Keratinocyte (primary cell): ENCODE measurements around the gene NEK9. TPM values are rescaled to one million over a fixed set of nuclear protein-coding genes. Genes with fewer than 3 reads are reported as not detected.

Source experiments
- DNase-seq: peaks from one replicate; pipeline ENCODE4 v3.0.0-alpha.2; 2011; ENCODE audit warnings: low read depth, missing footprints, low spot score
- FAIRE-seq: peaks from 2 replicates; lab custom pipeline; 2011; peaks lifted over from hg19 to GRCh38; lab: Jason Lieb, UNC
- H2AFZ ChIP-seq: 2 replicates; pipeline ENCODE4 v1.6.0; 2012; ENCODE audit warnings: low read length, control low read depth, inconsistent platforms; ENCODE audit not compliant: control insufficient read depth
- H3K27ac ChIP-seq: 2 replicates; pipeline ENCODE4 v1.5.1; 2011; ENCODE audit warnings: low read length; ENCODE audit not compliant: control insufficient read depth, insufficient read depth
- H3K27me3 ChIP-seq: 3 replicates; pipeline ENCODE4 v1.6.0; 2011; ENCODE audit warnings: low read length; ENCODE audit not compliant: control insufficient read depth, insufficient read depth; ENCODE audit errors: extremely low read depth
- H3K36me3 ChIP-seq, 2 experiments: 2 replicates in 1 of 2; 3 replicates in 1 of 2; pipeline ENCODE4 v1.5.1; 2011; ENCODE audit warnings: low read length in 2 of 2, mild to moderate bottlenecking in 1 of 2; ENCODE audit not compliant: control insufficient read depth in 2 of 2, insufficient read depth in 2 of 2; ENCODE audit errors: extremely low read depth in 1 of 2
- H3K4me1 ChIP-seq: 3 replicates; pipeline ENCODE4 v1.5.1; 2011; ENCODE audit warnings: low read length; ENCODE audit not compliant: control insufficient read depth, insufficient read depth; ENCODE audit errors: extremely low read depth
- H3K4me2 ChIP-seq: 3 replicates; pipeline ENCODE4 v1.6.0; 2011; ENCODE audit warnings: low read depth, low read length; ENCODE audit not compliant: control insufficient read depth, insufficient read depth; ENCODE audit errors: extremely low read depth
- H3K4me3 ChIP-seq, 3 experiments: fragments of 200-600 bp in 1 of 3; sonication (generic) in 1 of 3; 2 replicates in 2 of 3; 3 replicates in 1 of 3; pipeline ENCODE4 v1.5.1; 2011 to 2016; ENCODE audit warnings: low read length in 3 of 3, mild to moderate bottlenecking in 3 of 3, control low read depth in 2 of 3, inconsistent platforms in 1 of 3, low read depth in 1 of 3, mixed read lengths in 1 of 3, mixed run types in 1 of 3, moderate library complexity in 1 of 3; ENCODE audit not compliant: control insufficient read depth in 2 of 3, insufficient read depth in 2 of 3; ENCODE audit errors: extremely low read depth in 1 of 3
- H3K79me2 ChIP-seq: 2 replicates; pipeline ENCODE4 v1.6.0; 2012; ENCODE audit warnings: low read length; ENCODE audit not compliant: control insufficient read depth, insufficient read depth
- H3K9ac ChIP-seq: 3 replicates; pipeline ENCODE4 v1.6.0; 2011; ENCODE audit warnings: low read length; ENCODE audit not compliant: control insufficient read depth, insufficient read depth; ENCODE audit errors: extremely low read depth
- H3K9me1 ChIP-seq: 3 replicates; pipeline ENCODE4 v1.6.0; 2011; ENCODE audit warnings: low read length; ENCODE audit not compliant: control insufficient read depth, insufficient read depth; ENCODE audit errors: extremely low read depth
- H3K9me3 ChIP-seq: 2 replicates; pipeline ENCODE4 v1.5.1; 2012; ENCODE audit warnings: low read depth, low read length; ENCODE audit not compliant: control insufficient read depth
- H4K20me1 ChIP-seq: 3 replicates; pipeline ENCODE4 v1.6.0; 2011; ENCODE audit warnings: low read length; ENCODE audit not compliant: control insufficient read depth, insufficient read depth; ENCODE audit errors: extremely low read depth
- CTCF ChIP-seq, 3 experiments: IDR thresholded peaks in 1 of 3; conservative IDR thresholded peaks in 1 of 3; optimal IDR thresholded peaks in 1 of 3; 2 replicates in 2 of 3; 3 replicates in 1 of 3; pipeline versions ENCODE3 to v1.5.1; 2011; ENCODE audit warnings: low read length in 3 of 3, mild to moderate bottlenecking in 3 of 3, moderate library complexity in 2 of 3, control low read depth in 1 of 3, inconsistent platforms in 1 of 3; ENCODE audit not compliant: insufficient read depth in 2 of 3; ENCODE audit errors: extremely low read depth in 1 of 3
- EZH2 ChIP-seq: IDR thresholded peaks from one replicate; pipeline ENCODE4 v1.6.1; 2012; ENCODE audit warnings: inconsistent platforms, mild to moderate bottlenecking, low read length, moderate library complexity
- dilution Hi-C: fragments of 300-500 bp; cut with MboI; formaldehyde crosslinking; loops from one replicate; pipeline ENCODE4 v1.7.0; 2020; ENCODE audit warnings: low sequenced_read_pairs; ENCODE audit not compliant: extremely low pct_ligation_motif_present
- polyA plus RNA-seq, 5 experiments: library from polyadenylated mRNA; depleted of rRNA in 3 of 5; stranded (reverse) in 3 of 5; stranded (forward) in 1 of 5; unstranded in 1 of 5; fragments of >200 nt; gene quantifications; 1 replicate in 1 of 5; 2 replicates in 3 of 5; 3 replicates in 1 of 5; pipeline versions ENCODE4 v1.2.1 to v1.2.3, GENCODE V29; 2011 to 2012; ENCODE audit warnings: missing spikeins in 2 of 5, low read depth in 1 of 5, low replicate concordance in 1 of 5

The NEK9 gene
- polyA plus RNA-seq, 1 donor (not counting 4 experiments of a cell fraction or from before 2014, with no cell fraction given) = 43.7 TPM

DNA sequence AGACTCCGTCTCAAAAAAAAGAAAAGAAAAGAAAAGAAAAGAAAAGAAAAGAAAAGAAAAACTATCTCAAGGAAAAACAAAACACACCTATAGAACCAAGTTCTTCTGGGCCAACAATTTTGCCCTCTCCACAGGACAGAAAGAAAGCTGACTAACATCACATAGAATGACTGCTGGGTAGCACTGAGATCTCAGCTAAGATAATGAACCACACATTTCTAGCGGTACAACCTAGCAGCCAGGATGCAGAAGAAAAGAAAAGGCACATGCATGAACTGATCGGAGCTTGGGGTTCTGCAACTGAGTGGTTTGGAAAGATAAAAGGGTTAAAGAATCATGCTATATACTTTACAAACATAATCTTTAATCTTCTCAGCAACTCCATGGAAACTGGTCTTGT lies 30.1 kb upstream of the NEK9 start:
- H3K9ac ChIP-seq = no peak overlapping the region
- no peak for TF ChIP-seq EZH2
- TF ChIP-seq CTCF (optimal IDR thresholded peaks at IDR 0.05 in 1 of 3, IDR thresholded peaks at IDR 0.05 in 1 of 3, conservative IDR thresholded peaks at IDR 0.05 in 1 of 3; ENCODE audit: extremely low read depth in 1 of 3, insufficient read depth in 2 of 3, low read length in 3 of 3) = no peak
- FAIRE-seq (no peak), DNase-seq (no peak)
- no peak overlapping the region for H3K4me2 ChIP-seq
- no peak overlapping the region for H3K4me3 ChIP-seq
- H2AFZ ChIP-seq = no peak overlapping the region
- dilution Hi-C loops = no loop called here
- H3K27me3 ChIP-seq = no peaks in the 10 kb centered on the region
- H4K20me1 ChIP-seq = peaks cover 6% of the 10 kb centered on the region
- no peak overlapping the region for H3K27ac ChIP-seq
- no peaks in the 10 kb centered on the region for H3K4me1 ChIP-seq
- no peaks in the 10 kb centered on the region for H3K36me3 ChIP-seq
- peaks cover 83% of the 10 kb centered on the region for H3K79me2 ChIP-seq
- peaks cover 2% of the 10 kb centered on the region for H3K9me1 ChIP-seq
- no peaks in the 10 kb centered on the region for H3K9me3 ChIP-seq

- no peak overlapping the region for H3K4me3 ChIP-seq
- H3K4me2 ChIP-seq = no peak overlapping the region
- no peak overlapping the region for H2AFZ ChIP-seq
- H3K27me3 ChIP-seq = no peaks in the 10 kb centered on the region
- no peaks in the 10 kb centered on the region for H3K9me3 ChIP-seq
- no peak overlapping the region for H3K9ac ChIP-seq
- TF ChIP-seq CTCF (optimal IDR thresholded peaks at IDR 0.05 in 1 of 3, IDR thresholded peaks at IDR 0.05 in 1 of 3, conservative IDR thresholded peaks at IDR 0.05 in 1 of 3; ENCODE audit: extremely low read depth in 1 of 3, insufficient read depth in 2 of 3, low read length in 3 of 3) (no peak), EZH2 (no peak)
- dilution Hi-C loops = no loop called here
- peaks cover 6% of the 10 kb centered on the region for H4K20me1 ChIP-seq
- no peak overlapping the region for H3K27ac ChIP-seq
- no peaks in the 10 kb centered on the region for H3K4me1 ChIP-seq
- peaks cover 0 to 1% of the 10 kb centered on the region in 2 experiments for H3K36me3 ChIP-seq
- peaks cover 80% of the 10 kb centered on the region for H3K79me2 ChIP-seq
- FAIRE-seq = no peak
- no peak for DNase-seq
- peaks cover 2% of the 10 kb centered on the region for H3K9me1 ChIP-seq
Observed at GRCh38 chr14:75156111-75156510, 29.3 kb upstream of the NEK9 start.
